GM18868 (cell line): ENCODE results near the gene COL27A1.

Experiments used
- ATAC-seq: cut with Tn5 transposase; IDR thresholded peaks from one replicate; pipeline ENCODE4 v1.9.1; 2021; ENCODE audit warnings: mild to moderate bottlenecking, moderate library complexity; ENCODE audit not compliant: unreplicated experiment

Gene COL27A1

GRCh38 chr9:114155263-114155994, at the start of gene COL27A1:
TSS of gene COL27A1 (plus strand) at chr9:114155537. CDS start at chr9:114155951, 414 bp downstream.
- ATAC-seq: peak; percentile 91

DNA sequence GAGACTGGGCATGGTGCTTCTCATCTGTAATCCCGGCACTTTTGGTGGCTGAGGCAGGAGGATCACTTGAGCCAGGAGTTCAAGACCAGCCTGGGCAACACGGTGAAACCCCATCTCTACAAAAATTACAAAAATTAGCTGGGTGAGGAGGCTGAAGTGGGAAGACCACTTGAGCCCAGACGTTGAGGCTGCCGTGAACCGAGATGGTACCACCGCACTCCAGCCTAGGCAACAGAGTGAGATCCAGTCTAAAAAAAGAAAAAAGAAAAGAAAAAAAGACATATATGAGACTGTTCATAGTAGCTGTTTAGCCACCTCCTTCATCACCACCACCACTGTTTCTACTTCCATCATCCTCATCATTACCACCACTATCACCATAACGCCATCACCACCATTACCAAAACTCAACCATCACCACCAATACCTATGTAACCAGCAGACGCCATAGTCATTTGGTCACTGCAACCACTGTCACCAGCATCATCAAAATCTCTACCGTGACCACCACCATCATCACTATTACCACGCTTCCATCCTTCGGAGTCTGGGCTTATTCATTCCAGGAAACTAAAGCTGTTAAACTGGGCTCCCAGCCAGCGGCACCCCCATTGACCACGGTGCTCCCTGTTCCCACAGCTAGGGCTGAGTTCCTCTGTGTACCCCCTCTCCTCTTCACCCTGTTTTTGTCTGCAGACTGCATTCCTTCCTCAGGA, 47.9 kb upstream of the COL27A1 start:
- no peak for ATAC-seq

DNA sequence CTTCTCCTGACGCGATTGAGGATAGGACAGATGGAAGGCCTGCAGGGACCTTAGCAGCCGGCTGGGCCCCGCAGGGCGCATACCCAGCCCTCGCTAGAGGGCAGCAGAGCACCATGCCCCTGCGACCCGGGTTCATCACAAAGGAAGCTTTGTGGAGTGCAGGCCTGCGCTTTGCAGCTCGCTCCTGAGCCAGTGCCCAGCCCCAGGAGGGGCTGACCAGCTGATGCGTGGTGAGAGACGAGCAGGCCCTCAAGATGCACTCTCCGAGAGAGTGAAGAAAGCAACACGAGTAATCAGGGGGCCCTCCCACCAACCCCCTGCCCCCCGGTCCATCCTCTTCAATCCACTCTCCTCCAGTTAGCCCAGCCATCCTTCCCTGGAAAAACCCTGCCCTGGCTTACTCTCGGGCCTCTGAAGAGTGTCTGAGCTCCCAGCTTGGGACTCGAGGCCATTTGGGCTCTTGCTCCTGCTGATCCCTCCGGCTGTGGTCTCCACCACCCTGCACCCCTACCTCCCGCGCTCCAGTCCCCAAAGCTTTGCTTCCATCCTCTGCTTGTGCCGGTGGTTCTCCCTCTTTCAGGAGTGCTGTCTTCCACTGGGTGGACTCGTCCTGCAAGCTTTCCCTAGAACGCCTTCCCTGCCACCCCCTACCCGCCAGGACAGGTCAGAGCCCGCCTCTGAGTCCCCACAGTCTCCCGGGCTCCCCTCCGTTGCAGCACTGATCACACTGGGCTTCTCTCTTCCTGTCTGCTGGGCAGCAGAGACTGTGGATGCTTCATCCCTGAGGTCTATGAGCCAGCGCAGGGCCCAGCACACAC, 47.1 kb upstream of the COL27A1 start:
- peak; percentile 64 for ATAC-seq

DNA sequence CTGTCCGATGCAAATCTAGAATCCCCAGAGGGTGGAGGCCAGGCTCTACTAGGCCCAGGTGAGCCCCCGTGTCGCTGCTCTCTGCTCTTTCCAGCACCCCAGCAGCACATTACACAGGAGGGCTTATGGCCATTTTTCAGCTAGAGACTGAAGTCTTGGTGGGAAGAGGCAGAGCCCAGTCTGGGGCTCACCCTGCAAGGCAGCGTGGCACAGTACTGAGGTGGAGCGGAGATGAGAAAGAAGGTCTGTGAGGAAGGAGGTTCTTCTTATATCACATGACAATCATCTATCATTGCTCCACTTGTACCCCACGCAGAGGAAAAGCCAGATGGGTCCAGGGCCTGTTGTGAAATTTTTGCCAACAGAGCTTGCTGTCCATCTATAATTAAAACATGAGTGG, 46.2 kb upstream of the COL27A1 start:
- ATAC-seq: no peak

DNA sequence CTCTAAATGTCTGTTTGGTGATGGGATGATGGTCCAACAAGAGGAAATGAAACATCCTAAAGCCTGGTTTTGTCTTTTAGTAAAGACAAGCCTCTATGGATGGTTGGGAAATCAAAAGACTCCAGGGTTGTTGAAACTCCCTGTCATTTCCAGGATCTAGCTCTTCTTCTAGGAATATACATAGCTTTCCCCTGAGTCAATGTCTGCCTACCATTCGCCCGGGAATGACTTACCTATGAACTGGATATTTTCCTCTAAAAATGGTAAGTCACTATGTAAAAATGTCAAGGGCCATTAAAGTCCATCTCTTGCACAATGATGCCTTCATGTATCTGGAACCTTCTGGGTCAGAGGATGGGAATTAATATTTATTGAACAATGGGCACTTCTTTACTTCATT, 45.2 kb upstream of the COL27A1 start:
- ATAC-seq: no peak

GRCh38 chr9:114112325-114112724, 43.0 kb upstream of the COL27A1 start:
- ATAC-seq: no peak

GRCh38 chr9:114112778-114113584, 42.4 kb upstream of the COL27A1 start:
- no peak for ATAC-seq

DNA sequence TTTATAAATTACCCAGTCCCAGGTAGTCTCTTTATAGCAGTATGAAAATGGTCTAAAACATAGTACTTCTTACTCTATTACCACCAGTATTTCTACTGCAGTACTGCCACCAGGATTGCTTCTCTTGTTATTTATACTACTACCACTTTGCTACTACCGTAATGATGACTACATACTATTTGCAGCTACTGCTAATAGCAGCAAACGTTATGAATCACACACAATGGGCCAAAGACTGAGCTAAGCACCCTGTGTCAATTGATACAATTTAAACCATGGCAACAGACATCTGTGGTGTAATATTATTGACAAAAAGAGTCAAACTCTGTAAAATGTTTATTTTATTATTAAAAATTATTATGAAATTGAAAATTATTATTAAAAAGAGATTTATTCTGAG, 41.0 kb upstream of the COL27A1 start:
- ATAC-seq: no peak

DNA sequence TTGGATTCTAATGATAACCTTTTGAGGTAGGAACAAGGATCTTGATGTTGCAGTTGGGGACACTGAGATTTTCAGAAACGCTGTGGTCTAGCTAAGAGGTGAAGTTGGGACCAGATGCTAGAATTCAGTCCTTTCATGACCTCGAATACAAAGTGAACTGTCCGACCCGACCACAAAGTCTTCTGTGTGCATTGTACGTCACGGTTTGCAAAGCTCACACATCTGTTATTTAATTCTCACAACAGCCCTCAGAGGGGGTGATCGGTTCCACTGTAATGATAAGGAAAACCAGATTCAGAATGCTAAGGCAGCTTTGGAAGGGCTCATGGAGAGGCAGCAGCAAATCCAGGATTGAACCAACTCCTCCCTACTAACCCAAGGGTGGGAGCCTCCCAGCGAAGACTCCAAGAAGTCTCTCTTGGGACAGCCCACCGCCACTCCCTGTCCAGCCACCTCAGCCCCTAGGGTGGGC, 39.6 kb upstream of the COL27A1 start:
- ATAC-seq: no peak

DNA sequence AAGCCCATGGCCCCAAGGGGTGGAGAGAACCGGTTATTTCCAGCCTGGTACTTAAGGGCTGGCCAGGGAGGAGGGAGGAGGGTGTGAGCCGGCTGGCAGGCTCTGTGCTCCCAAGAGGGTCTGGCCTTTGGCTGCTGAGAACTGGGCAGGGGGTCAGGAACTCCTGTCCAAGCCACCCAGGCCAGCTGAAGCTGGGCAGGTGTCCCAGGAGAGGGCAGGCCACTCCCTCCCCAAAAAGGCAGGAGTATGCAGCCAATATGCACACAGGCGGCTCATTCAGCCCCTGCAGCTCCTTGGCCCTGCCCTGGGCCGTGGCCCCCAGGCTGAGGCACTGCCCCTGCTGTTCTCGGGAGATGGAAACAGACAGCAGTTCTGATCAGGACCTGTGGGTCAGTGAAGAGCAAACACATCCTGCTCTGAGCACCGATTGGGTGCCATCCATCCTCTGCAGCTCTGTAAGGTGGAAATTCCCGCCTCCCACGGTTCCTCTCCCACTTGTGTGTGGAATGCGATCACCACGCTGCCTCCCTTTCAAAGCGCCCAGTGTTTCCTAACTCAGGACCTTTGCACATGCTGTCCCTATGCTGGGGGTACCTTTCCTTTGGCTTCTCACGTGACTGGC, 39.1 kb upstream of the COL27A1 start:
- no peak for ATAC-seq

- no peak for ATAC-seq
Observed at GRCh38 chr9:114117614-114117995, 37.7 kb upstream of the COL27A1 start.

- ATAC-seq: no peak
Observed at GRCh38 chr9:114117996-114118830, 37.1 kb upstream of the COL27A1 start.

- ATAC-seq: no peak
Observed at GRCh38 chr9:114119242-114120191, 35.8 kb upstream of the COL27A1 start.

DNA sequence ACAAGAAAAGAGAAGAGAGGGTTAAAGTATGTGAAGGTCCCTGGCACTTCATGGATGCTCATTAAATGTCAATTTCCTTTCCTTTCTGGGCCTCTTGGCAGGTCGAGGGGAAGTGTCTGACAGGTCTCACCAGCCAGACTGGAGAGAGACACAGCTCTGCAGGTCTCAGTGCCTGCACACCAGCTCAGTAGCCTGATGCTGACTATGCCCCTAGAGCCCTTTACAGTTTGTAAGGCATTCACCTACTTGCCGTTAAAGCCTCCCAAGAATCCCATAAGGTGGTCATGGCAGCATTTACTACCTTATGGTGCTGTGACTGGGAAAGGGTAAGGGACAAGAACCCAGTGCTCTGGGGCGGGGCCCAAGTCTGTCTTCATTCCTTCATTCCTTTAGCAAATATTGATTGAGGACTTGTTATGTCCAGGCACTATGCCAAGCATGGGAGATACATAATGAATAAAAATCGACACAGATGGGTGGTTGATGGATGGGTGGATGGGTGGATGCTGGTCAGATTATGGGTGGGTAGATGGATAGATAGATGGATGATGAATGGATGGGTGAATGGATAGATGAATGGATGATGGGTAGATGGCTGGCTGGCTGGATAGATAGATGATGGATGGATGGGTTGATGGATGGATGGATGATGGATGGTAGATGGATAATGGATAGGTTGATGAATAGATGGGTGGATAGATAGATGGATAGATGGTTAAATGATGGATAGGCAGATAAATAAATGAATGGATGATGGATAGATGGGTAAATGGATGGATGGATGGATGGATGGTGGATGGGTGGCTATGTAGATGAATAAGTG, 34.9 kb upstream of the COL27A1 start:
- ATAC-seq: no peak

- no peak for ATAC-seq
Observed at GRCh38 chr9:114121227-114122135, 33.9 kb upstream of the COL27A1 start.
